ENCODE results near the gene TRIM49D1. TPM values are rescaled to one million over a fixed set of nuclear protein-coding genes. Genes with fewer than 3 reads are reported as not detected.
"Not testable (repeated sequence)": the region's sequence is repeated elsewhere in the genome, so short reads cannot be mapped to it uniquely, and the experiment has no call there.

TRIM49D1 gene
- polyA plus RNA-seq, 4 donors, result not detected

GRCh38 chr11:89863906-89864704, 57.9 kb downstream of the TRIM49D1 start:
- H3K27me3 ChIP-seq (ENCODE audit: control insufficient read depth in 3 of 3, insufficient read depth in 3 of 3, low read length in 3 of 3); FAIRE-seq; H3K9me3 ChIP-seq (ENCODE audit: control insufficient read depth in 2 of 2, insufficient read depth in 1 of 2, low read depth in 1 of 2, low read length in 1 of 2); H3K36me3 ChIP-seq (ENCODE audit: control insufficient read depth in 3 of 3, insufficient read depth in 2 of 3, low read depth in 1 of 3, low read length in 3 of 3); H3K4me3 ChIP-seq (ENCODE audit: low read depth in 1 of 3, low read length in 3 of 3); H3K4me1 ChIP-seq (ENCODE audit: control insufficient read depth in 3 of 3, insufficient read depth in 2 of 3, low read depth in 1 of 3, low read length in 2 of 3); H3K27ac ChIP-seq (ENCODE audit: low read depth in 1 of 3, low read length in 2 of 3): not testable (repeated sequence)
- DNase-seq, result peak in 1 of 2 donors; percentile 5
- WGBS, 3 donors, result 3 to 9% (median 8%) methylated on average over 7 to 40 of the region's 66 CpGs

Other genes starting within 250 kb of the TRIM49D1 start
- not detected for gene TRIM77, start 211.9 kb downstream of the TRIM49D1 start, polyA plus RNA-seq
- not detected for gene TRIM49, start 113.7 kb downstream of the TRIM49D1 start, polyA plus RNA-seq
- gene TRIM64B, start 43.8 kb downstream of the TRIM49D1 start, polyA plus RNA-seq, result not detected
- not detected for gene TRIM49D2, start 1.8 kb upstream of the TRIM49D1 start, polyA plus RNA-seq
- gene TRIM64, start 43.8 kb upstream of the TRIM49D1 start, polyA plus RNA-seq, result not detected
- not detected for gene TRIM49C, start 108.9 kb upstream of the TRIM49D1 start, polyA plus RNA-seq
- not detected for gene UBTFL1, start 163.7 kb upstream of the TRIM49D1 start, polyA plus RNA-seq
- gene NAALAD2, start 212.4 kb upstream of the TRIM49D1 start, polyA plus RNA-seq, result 1 to 10 TPM in 1 of 4 donors, under 1 TPM in 1, not detected in 2; 0.39 to 5.5 TPM

All from small intestine (tissue), 7 donors.